ENCODE data around the gene LIN37.
"Not testable (repeated sequence)": the region's sequence is repeated elsewhere in the genome, so short reads cannot be mapped to it uniquely, and the experiment has no call there.

Gene LIN37

DNA sequence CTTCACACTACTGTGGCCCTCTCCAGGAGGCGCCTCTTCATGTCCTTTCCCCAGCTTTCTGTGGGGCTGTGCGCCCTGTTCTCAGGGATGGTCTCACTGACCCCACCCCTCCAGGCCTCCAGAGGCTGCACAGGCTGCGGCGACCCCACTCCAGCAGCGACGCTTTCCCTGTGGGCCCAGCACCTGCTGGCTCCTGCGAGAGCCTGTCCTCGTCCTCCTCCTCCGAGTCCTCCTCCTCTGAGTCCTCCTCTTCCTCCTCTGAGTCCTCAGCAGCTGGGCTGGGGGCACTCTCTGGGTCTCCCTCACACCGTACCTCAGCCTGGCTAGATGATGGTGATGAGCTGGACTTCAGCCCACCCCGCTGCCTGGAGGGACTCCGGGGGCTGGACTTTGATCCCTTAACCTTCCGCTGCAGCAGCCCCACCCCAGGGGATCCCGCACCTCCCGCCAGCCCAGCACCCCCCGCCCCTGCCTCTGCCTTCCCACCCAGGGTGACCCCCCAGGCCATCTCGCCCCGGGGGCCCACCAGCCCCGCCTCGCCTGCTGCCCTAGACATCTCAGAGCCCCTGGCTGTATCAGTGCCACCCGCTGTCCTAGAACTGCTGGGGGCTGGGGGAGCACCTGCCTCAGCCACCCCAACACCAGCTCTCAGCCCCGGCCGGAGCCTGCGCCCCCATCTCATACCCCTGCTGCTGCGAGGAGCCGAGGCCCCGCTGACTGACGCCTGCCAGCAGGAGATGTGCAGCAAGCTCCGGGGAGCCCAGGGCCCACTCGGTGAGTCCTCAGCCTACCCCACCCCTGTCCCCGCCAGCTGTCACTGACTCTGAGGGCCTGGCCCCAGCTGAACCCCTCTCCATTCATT, 38.2 kb downstream of the LIN37 start:
- intact Hi-C loops (cut with micrococcal nuclease), result no loop called here
- H3K36me3 Mint-ChIP-seq (ENCODE audit: low read depth), result peaks cover 26% of the 10 kb centered on the region
- H3K27ac Mint-ChIP-seq, result no peak overlapping the region
- no peaks in the 10 kb centered on the region for H3K27me3 Mint-ChIP-seq
- no peak overlapping the region for H3K4me3 Mint-ChIP-seq
- H3K4me1 Mint-ChIP-seq (ENCODE audit: low read depth), result no peaks in the 10 kb centered on the region
- H3K9me3 Mint-ChIP-seq, result no peaks in the 10 kb centered on the region

DNA sequence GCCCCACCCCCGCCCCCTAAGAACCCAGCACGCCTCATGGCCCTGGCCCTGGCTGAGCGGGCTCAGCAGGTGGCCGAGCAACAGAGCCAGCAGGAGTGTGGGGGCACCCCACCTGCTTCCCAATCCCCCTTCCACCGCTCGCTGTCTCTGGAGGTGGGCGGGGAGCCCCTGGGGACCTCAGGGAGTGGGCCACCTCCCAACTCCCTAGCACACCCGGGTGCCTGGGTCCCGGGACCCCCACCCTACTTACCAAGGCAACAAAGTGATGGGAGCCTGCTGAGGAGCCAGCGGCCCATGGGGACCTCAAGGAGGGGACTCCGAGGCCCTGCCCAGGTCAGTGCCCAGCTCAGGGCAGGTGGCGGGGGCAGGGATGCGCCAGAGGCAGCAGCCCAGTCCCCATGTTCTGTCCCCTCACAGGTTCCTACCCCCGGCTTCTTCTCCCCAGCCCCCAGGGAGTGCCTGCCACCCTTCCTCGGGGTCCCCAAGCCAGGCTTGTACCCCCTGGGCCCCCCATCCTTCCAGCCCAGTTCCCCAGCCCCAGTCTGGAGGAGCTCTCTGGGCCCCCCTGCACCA, 38.9 kb downstream of the LIN37 start:
- intact Hi-C loops (cut with micrococcal nuclease), result no loop called here
- Mint-ChIP-seq H3K27me3 (no peaks in the 10 kb centered on the region), H3K27ac (no peak overlapping the region), H3K4me3 (no peak overlapping the region), H3K36me3 (ENCODE audit: low read depth) (peaks cover 20% of the 10 kb centered on the region), H3K4me1 (ENCODE audit: low read depth) (no peaks in the 10 kb centered on the region), H3K9me3 (no peaks in the 10 kb centered on the region)

DNA sequence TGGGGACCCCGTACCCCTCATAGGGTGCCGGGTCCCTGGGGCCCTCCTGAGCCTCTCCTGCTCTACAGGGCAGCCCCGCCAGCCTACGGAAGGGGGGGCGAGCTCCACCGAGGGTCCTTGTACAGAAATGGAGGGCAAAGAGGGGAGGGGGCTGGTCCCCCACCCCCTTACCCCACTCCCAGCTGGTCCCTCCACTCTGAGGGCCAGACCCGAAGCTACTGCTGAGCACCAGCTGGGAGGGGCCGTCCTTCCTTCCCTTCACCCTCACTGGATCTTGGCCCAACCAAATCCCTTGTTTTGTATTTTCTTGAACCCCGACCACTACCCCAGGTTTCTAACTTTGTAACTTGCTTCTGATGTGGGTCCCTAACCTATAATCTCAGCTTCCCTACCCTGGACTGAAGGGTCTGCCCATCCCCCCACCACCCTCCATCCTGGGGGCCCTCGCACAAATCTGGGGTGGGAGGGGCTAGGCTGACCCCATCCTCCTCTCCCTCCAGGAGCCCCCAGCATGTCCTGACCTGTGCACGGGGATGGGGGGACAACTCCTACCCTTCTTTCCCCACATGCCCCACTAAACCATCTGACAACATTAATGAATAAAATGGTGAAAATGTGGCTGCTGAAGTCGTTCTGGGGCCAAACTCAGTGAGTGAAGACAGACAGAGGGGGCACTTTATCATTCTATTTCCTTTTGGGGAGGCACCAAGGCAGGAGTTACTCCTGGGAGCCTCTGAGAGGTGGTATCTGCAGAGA, 40.0 kb downstream of the LIN37 start:
- Mint-ChIP-seq H3K4me1 (ENCODE audit: low read depth) (no peaks in the 10 kb centered on the region), H3K27me3 (no peaks in the 10 kb centered on the region), H3K36me3 (ENCODE audit: low read depth) (peaks cover 9% of the 10 kb centered on the region), H3K9me3 (no peaks in the 10 kb centered on the region), H3K27ac (no peak overlapping the region), H3K4me3 (no peak overlapping the region)
- intact Hi-C loops (cut with micrococcal nuclease), result no loop called here

DNA sequence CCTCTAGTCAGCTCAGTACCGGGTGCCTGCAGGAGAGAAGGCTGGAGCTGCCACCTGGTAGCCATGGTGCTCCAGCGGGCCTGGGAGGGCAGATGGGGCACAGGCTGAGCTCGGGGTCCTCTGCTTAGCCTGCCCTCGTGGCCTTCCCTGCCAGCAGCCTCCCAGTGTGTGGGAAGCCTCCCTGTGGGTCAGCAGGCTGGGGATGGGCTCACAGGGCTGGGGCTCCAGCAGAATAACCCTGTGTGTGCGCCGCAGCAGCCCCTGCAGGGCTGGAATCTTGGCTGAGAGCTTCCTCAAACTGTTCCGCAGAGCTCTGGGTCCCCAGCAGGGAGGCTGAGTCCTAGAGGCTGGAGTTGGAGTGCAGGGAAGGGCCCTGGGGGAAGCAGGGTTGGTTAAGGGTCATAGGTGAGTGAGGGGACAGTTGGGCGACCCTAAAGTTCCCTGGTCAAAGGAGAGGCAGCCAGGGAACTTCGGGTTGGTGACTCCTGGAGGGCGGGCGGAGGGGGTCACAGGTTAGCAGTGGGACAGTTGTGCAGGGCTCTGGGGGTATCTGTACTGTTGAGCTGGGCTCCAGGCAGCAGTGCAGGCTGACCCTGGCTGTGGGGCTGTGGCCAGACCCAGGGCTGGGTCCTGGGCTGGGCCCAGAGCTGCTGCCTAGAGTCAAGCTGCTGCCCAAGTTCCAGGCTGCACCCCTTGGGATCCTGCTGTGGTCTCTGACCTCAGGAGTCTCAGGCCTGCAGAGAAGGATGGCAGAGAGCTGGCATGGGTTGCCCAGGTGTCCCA, 41.0 kb downstream of the LIN37 start:
- intact Hi-C loops (cut with micrococcal nuclease), result no loop called here
- H3K27ac Mint-ChIP-seq, result no peak overlapping the region
- no peaks in the 10 kb centered on the region for H3K9me3 Mint-ChIP-seq
- no peak overlapping the region for H3K4me3 Mint-ChIP-seq
- H3K27me3 Mint-ChIP-seq, result peaks cover 4% of the 10 kb centered on the region
- peaks cover 6% of the 10 kb centered on the region for H3K36me3 Mint-ChIP-seq (ENCODE audit: low read depth)
- H3K4me1 Mint-ChIP-seq (ENCODE audit: low read depth), result no peaks in the 10 kb centered on the region

DNA sequence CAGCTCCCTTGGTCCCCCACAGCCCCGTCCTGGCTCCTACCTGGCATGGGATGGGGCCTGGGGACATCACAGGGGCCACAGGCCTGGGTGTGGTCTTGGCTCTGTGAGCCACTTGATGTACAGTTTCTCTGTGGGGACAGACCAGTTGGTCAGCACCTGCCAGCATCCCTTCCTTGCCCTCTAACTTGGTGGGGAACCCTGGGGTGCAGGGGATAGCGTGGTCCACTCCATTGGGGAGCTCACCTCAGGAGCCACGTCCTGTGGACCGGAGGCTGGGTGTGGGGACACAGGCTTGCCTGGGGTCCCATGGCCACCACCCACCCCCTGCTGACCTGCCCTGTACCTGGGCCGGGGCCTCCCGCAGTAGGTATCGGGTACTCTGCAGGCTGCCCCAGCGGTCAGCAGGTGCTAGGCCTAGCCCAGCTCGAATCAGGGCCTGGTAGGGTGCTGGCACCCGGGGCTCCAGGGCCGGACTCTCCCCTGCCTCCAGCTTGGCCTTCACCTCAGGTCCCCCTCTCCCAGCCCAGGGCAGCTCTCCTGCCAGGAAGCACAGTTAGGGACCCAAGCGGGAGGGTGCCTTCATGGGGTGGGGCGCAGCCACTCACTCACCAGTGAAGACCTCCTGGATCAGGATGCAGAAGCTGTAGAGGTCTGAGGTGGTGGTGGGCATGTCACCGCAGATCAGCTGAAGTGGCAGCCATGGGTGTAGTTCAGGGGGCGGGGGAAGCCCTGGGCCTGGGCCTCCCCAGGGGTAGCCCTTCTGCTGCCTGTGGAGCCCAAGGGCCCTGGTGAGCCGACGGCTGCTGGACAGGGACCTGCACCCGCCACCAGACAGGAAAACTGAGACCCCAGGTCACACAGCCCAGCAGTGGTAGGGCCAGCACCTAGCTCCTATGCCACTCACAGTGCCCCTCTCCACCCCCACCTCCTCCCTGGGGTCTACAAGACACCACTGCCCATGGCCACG, 41.9 kb downstream of the LIN37 start:
- Mint-ChIP-seq H3K27me3 (peaks cover 4% of the 10 kb centered on the region), H3K36me3 (ENCODE audit: low read depth) (peaks cover 6% of the 10 kb centered on the region), H3K4me1 (ENCODE audit: low read depth) (no peaks in the 10 kb centered on the region), H3K4me3 (no peak overlapping the region), H3K9me3 (no peaks in the 10 kb centered on the region), H3K27ac (no peak overlapping the region)
- intact Hi-C loops (cut with micrococcal nuclease), result no loop called here

DNA sequence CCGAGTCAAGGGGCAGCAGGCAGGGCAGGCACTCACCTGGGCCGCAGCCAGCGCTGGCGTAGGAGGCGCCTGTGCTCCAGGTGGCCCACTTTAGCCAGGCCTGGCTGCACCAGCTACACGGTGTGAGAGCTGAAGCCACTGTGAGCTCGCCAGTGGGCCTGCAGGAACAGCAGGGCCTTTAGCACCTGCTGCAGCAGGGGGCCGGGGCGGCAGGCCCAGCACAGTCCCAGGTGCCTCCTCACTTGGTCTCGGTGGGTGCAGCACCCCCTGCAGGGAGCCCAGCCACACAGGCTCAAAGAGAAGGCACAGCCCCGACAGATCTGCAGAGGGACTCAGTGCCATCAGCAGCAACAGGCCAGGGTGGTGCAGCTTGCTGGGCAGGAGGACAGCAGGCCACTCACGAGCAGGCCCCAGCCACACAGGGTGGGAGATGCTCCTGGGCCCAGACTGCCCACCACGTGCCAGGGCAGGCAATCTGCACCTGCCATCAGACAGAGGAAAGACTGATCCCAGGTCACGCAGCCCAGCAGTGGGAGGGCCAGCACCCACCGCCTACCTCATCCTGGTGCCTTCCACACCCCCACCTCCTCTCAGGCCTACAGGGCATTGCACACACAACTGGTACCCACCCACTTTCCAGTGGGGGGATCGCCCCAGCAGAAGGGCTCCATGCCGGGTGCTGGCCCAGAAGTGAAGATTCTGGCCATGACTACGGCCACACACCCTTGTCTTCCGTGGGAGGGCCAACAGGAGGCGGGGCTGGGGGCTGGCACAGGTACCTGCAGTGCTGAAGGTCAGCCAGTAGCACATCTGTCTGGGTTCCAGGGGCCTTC, 42.8 kb downstream of the LIN37 start:
- peaks cover 3% of the 10 kb centered on the region for H3K36me3 Mint-ChIP-seq (ENCODE audit: low read depth)
- H3K27ac Mint-ChIP-seq, result no peak overlapping the region
- no peaks in the 10 kb centered on the region for H3K9me3 Mint-ChIP-seq
- H3K4me1 Mint-ChIP-seq (ENCODE audit: low read depth), result no peaks in the 10 kb centered on the region
- intact Hi-C loops (cut with micrococcal nuclease), result no loop called here
- H3K27me3 Mint-ChIP-seq, result peaks cover 9% of the 10 kb centered on the region
- H3K4me3 Mint-ChIP-seq, result no peak overlapping the region

DNA sequence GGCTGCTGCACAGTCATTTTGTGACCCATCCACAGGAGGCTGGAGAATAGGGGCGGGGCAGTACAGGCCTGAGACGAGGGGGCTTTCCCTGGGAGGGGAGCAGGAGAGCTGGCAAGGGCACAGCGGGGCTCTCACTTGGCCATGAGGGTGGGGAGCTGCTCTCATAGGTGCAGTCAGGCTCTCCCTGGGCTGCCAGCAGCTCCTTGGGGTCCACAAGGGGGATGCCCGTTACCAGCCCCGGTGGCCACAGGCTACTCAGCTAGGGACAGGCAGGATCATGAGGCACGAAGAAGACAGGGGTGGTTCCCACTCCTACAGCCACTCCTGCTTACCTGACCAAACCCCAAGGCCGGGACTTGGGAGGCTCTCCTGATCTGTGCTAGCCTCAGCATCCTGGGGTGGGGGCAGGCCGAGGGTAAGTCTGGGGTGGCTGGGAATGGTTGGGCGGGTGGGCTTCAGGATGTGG, 43.5 kb downstream of the LIN37 start:
- no peaks in the 10 kb centered on the region for H3K36me3 Mint-ChIP-seq (ENCODE audit: low read depth)
- intact Hi-C loops (cut with micrococcal nuclease), result no loop called here
- H3K27me3 Mint-ChIP-seq, result peaks cover 15% of the 10 kb centered on the region

DNA sequence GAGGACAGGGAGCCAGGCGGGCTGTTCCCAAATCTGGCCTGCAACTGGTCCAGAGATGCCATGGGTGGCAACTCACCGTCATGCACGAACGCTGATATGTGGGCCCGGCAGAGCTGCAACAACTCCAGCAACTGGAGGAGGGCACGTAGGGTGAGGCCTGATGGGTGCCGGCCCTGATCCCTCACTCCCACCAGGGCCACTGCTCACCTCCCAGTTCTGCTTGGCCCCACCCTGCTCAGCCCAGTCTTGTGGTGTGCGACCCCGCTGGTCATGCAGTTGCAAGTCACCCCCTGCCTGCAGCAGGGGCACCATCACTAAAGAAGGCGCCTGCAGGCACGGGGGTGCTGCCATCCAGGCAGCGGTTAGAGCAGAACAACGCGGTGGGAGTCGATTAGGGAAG, 43.9 kb downstream of the LIN37 start:
- Mint-ChIP-seq H3K4me1 (ENCODE audit: low read depth) (peaks cover 7% of the 10 kb centered on the region), H3K27ac (no peak overlapping the region), H3K27me3 (peaks cover 20% of the 10 kb centered on the region), H3K4me3 (no peak overlapping the region), H3K9me3 (no peaks in the 10 kb centered on the region), H3K36me3 (ENCODE audit: low read depth) (no peaks in the 10 kb centered on the region)
- intact Hi-C loops (cut with micrococcal nuclease), result no loop called here

More for the DNA sequence above, 43.5 kb downstream of the LIN37 start:
- peaks cover 2% of the 10 kb centered on the region for H3K4me1 Mint-ChIP-seq (ENCODE audit: low read depth)
- no peak overlapping the region for H3K4me3 Mint-ChIP-seq
- H3K27ac Mint-ChIP-seq, result no peak overlapping the region
- no peaks in the 10 kb centered on the region for H3K9me3 Mint-ChIP-seq

DNA sequence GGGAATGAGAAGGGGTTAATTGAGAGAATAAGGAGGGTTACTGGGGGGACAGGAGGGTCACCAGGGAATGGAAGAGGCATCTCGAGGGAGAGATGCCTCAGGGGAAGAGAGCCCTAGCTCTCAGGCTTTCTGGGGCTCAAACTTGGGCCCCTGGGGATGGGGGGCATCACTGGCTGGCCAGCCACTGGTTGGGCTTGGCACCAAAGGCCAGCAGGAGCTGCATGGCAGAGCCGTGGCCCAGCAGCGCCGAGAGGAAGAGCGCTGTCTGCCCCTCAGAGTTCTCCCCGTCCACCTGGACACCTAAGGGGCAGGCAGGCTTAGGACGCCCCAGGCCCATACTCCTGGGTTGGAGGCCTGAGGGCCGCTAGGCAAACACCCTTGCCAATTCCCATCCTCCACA, 44.5 kb downstream of the LIN37 start:
- Mint-ChIP-seq H3K4me1 (ENCODE audit: low read depth) (peaks cover 7% of the 10 kb centered on the region), H3K4me3 (no peak overlapping the region), H3K9me3 (no peaks in the 10 kb centered on the region), H3K27ac (no peak overlapping the region), H3K36me3 (ENCODE audit: low read depth) (no peaks in the 10 kb centered on the region), H3K27me3 (peaks cover 26% of the 10 kb centered on the region)
- intact Hi-C loops (cut with micrococcal nuclease), result no loop called here

DNA sequence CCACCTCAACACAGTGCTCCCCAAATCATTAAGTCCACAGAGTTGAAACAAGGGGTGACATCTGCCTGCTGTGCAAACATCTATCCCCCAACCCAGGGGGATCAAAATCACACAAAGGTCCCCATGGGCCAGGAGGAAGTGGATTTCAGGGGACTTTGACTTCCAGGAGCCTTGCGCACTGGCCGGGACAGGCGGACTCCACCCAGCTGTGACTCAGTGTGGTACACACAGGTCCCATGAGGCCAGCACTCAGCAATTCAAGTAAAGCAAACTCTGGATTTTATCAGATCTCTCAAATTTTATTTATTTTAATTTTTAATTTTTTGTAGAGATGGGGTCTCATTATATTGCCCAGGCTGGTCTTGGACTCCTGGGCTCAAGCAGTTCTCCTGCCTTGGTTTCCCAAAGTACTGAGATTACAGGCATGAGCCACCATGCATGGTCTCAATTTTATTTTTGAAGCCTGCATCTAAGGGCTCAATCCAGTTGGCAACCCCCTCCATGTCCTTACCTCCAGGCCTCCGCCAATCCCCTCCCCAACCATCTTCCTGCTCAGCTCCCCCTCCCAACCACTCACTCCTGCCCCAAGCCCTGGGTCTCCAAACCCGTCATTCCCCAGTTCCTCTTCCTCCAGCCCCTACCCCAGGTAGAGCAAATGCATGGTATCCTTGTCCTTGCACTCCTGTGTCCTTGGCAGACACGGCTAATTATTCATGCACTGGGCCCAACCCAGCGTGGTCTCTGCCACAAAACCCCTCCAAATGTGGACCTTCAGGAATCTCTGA, 45.2 kb downstream of the LIN37 start:
- intact Hi-C loops (cut with micrococcal nuclease), result no loop called here
- peaks cover 7% of the 10 kb centered on the region for H3K4me1 Mint-ChIP-seq (ENCODE audit: low read depth)
- H3K9me3 Mint-ChIP-seq, result no peaks in the 10 kb centered on the region
- H3K36me3 Mint-ChIP-seq (ENCODE audit: low read depth), result no peaks in the 10 kb centered on the region
- H3K27ac Mint-ChIP-seq, result no peak overlapping the region
- H3K4me3 Mint-ChIP-seq, result no peak overlapping the region
- H3K27me3 Mint-ChIP-seq, result peaks cover 32% of the 10 kb centered on the region

DNA sequence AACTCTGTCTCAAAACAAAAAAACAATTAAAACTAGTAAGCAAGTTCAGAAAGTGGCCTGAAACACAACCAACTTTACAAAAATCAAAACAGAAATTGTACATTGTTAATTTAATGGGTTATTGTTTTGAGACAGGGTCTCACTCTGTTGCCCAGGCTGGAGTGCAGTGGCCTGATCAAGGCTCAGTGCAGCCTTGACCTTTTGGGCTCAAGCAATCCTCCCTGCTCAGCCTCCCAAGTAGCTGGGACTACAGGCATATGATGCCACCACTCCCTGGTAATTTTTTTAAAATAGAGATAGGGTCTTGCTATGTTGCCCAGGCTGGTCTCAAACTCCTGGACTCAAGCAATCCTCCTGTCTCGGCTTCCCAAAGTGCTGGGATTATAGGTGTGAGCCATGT, 47.2 kb downstream of the LIN37 start:
- H3K36me3 Mint-ChIP-seq (ENCODE audit: low read depth); intact Hi-C loops (cut with micrococcal nuclease); H3K4me1 Mint-ChIP-seq (ENCODE audit: low read depth); H3K9me3 Mint-ChIP-seq; H3K27ac Mint-ChIP-seq; H3K4me3 Mint-ChIP-seq: not testable (repeated sequence)
- peaks cover 47% of the 10 kb centered on the region for H3K27me3 Mint-ChIP-seq

Measured in dendritic cell treated with granulocyte-macrophage colony-stimulating factor and Interleukin-4, amounts not matched to agents 40 ng/mL and 50 ng/mL, for 4 days (primary cell).